GM18511 (cell line): Measurements from ENCODE around the gene ARHGAP8.
A peak's percentile ranks its signal among the peaks of the same experiment; 100 is the strongest.

Source experiments
- ATAC-seq: cut with Tn5 transposase; IDR thresholded peaks from one replicate; pipeline ENCODE4 v1.9.1; 2021; ENCODE audit warnings: mild to moderate bottlenecking, moderate library complexity; ENCODE audit not compliant: unreplicated experiment

Gene ARHGAP8

GRCh38 chr22:44752285-44753188 lies at the start of gene ARHGAP8:
Gene ARHGAP8, plus strand, starts transcription at chr22:44752575. Its CDS starts 33,953 bp downstream, at chr22:44786528.
- ATAC-seq: no peak

DNA sequence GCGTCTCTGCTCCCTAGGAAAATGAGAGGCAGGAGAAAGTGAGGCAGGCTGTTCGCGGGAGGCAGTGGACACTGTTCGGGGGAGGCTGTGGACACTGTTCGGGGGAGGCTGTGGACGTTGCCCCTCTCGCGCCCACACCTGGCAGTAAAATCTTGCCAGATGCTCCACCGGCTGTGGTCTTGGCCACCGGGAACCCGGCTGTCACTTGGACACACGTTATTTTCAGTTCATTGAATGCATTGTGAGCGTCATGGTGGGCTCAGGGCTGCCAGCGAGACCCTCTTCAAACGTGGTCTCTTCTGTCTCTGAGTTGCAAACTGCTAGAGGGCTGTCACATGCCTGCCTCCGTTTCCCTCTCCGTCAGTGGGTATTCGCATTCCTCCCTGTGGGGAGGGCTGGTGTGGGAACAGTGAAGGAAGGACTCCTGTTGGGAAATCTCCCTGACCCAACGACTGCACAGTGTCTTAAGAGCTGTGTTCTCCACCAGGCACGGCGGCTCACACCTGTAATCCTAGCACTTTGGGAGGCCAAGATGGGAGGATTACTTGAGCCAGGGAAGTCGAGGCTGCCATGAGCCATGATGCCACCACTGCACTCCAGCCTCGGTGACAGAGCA lies 49.0 kb upstream of the ARHGAP8 start:
- ATAC-seq: no peak

GRCh38 chr22:44704159-44705021 lies 48.0 kb upstream of the ARHGAP8 start:
- ATAC-seq: no peak

GRCh38 chr22:44705022-44705297 lies 47.4 kb upstream of the ARHGAP8 start:
- ATAC-seq: no peak

DNA sequence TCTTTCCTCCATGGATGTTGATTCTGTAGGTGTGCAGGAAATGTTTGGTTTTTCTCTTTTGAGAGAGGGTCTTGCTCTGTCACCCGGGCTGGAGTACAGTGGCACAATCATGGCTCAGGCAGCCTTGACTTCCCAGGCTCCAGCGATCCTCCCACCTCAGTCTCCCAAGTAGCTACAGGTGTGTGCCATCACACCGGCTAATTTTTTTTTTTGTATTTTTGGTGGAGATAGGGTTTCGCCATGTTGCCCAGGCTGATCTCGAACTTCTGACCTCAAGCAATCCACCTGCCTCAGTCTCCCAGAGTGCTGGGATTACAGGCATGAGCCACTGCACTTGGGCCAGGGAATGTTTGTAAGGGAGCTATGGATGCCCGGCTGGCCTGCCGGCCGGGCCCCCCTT lies 45.9 kb upstream of the ARHGAP8 start:
- no peak for ATAC-seq

DNA sequence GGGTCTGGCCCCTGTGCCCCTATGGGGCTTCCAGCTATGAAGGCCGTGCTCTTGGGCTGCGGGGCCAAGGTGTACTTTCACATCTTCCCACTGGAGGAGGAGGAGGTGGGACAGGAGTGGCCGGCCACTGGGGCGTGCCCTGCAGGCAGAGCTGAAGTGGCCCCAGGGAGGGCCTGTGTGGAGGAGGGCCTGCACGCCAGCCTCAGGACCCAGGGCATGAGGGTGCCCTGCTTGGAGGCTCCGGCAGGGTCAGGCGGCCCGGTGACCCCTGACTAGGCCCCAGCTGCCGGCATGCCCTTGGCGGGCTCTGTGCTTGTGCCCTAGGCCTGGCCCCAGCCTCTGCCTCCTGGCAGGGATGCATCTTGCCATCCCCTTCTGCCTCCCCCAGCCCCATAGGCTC lies 45.2 kb upstream of the ARHGAP8 start:
- no peak for ATAC-seq

DNA sequence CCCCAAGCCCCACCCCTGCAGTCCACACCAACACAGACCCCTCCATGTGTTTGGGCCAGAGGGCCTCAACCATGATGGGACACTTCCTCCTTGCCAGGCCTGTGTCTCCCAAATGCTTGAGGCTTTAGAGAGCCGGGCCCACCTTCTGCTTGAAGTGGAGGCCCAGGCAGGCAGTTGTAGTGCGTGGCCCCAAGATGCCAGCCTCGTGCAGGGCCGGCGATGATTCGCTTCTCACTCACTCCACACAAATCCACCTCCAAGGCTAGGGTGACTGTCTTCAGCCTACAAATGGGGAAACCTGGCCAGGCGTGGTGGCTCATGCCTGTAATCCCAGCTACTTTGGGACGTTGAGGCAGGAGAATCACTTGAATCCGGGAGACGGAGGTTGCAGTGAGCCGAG lies 44.6 kb upstream of the ARHGAP8 start:
- no peak for ATAC-seq

GRCh38 chr22:44709881-44710392 lies 42.4 kb upstream of the ARHGAP8 start:
- no peak for ATAC-seq

- no peak for ATAC-seq
Observed at GRCh38 chr22:44710474-44711240, 41.7 kb upstream of the ARHGAP8 start.

DNA sequence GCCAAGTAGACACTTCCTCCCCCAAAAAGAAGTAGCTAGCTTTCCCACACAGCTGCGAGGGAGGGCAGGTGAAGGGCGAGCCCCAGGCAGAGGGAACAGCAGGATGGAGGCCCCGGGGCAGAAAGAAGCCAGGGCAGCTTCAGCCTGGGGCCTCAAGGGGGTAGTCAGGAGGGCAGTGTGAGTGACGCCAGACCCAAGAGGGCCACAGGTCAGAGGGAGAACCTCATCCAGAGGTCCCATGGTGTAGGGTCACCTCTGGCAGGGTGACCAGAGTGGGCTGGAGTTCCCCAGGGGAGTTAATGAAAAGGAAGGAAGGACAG lies 41.2 kb upstream of the ARHGAP8 start:
- no peak for ATAC-seq

GRCh38 chr22:44711690-44712555 lies 40.5 kb upstream of the ARHGAP8 start:
- no peak for ATAC-seq

DNA sequence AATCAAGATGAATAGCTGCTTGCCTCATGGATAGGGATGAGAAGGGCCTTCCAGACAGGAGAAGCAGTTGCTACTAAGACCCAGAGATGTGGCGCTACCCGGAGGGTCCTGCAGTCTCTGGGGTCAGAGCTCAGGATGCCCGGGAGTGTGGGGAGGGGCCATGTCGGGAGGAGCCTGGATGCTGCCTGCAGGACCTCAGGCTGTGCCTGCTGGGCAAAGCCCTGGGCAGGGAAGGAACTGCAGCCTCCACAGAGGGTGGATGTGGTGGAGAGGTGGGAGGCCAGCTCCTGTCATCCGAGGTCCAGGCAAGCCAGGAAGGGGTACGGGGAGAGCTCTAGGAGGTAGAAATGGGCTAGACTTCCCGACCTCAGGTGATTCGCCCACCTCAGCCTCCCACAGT lies 39.4 kb upstream of the ARHGAP8 start:
- ATAC-seq: no peak

- ATAC-seq: no peak
Observed at GRCh38 chr22:44714703-44715350, 37.5 kb upstream of the ARHGAP8 start.

- ATAC-seq: peak; percentile 68
Observed at GRCh38 chr22:44718418-44718817, 34.0 kb upstream of the ARHGAP8 start.

DNA sequence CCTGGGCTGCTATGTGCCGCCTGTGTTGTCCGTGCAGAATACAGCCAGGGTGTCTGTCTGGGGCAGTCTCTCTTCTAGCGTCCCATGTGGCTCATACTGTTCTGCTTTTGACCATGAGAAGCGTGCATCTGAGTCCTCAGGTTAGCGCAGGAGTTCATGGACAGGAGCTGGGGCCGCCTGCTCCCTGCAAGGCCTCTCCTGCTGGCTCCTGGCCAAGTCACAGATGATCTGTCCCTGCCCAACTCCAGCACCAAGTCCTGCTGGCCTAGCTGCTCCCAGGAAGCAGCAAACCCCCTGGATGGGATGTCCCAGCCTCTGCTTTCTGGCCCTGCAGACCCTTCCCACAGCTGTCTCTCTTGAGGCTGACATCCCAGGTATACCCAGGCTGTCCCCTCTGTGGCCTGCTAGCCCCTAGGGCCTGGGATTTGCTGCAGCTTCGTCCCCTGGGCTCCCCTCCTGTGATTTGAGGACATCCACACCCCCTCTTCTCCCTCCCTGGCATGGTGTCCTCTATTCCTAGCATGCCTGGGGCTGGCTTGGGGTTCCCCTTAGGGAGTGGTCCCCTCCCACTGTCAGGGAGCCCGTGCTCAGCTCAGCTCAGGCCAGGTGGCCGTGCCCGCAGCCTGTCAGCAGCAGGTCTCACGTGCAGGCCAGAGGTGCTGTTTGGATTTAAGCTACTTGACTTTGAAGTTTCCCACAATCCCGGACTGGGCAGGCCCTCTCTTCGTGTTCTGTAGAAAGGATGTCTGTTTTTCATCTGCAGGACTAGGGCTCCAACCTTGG lies 32.6 kb upstream of the ARHGAP8 start:
- no peak for ATAC-seq

- no peak for ATAC-seq
Observed at GRCh38 chr22:44721213-44721612, 31.2 kb upstream of the ARHGAP8 start.

DNA sequence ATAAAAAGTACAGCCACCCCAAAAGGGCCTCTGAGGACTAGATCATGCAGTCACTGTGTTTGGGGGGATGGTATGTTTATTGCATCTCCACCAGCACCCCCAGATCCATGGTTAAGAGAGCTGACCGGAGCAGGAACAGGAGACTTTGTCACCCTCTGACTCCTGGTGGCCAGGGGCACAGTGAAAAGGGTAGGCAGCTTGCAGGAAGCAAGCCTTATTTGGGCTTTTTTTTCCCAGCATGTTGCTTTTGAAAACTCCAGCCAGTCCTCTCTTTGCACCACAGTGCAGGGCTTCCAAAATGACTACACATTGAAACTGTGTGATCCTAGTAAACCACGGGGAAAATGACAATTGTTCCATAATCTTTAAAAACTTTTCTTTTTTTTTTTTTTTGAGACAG lies 29.8 kb upstream of the ARHGAP8 start:
- ATAC-seq: no peak

DNA sequence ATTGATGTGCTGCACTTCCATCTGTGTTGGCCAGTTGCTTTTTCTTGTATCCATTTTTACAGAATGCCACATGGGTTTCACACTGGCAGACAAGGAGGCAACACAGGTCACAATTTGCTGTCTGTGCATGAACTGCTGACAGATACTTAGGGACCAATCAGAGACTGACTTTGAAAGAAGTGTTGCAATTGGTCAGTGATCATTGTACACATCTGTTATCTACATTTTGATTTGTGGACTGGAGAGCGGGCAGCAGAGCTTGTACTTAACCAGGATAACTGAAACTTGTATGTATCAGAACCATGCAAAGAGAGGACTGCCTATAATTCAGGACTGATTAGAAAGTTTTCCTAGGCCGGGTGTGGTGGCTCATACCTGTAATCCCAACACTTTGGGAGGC lies 28.6 kb upstream of the ARHGAP8 start:
- ATAC-seq: no peak

GRCh38 chr22:44724416-44724815 lies 28.0 kb upstream of the ARHGAP8 start:
- ATAC-seq: no peak
